HG03571 (cell line): ENCODE data around the gene PXMP4.
A peak's percentile ranks its signal among the peaks of the same experiment; 100 is the strongest.

Source experiments
- ATAC-seq: cut with Tn5 transposase; IDR thresholded peaks from one replicate; pipeline ENCODE4 v1.9.1; 2021; ENCODE audit not compliant: unreplicated experiment

PXMP4 gene

DNA sequence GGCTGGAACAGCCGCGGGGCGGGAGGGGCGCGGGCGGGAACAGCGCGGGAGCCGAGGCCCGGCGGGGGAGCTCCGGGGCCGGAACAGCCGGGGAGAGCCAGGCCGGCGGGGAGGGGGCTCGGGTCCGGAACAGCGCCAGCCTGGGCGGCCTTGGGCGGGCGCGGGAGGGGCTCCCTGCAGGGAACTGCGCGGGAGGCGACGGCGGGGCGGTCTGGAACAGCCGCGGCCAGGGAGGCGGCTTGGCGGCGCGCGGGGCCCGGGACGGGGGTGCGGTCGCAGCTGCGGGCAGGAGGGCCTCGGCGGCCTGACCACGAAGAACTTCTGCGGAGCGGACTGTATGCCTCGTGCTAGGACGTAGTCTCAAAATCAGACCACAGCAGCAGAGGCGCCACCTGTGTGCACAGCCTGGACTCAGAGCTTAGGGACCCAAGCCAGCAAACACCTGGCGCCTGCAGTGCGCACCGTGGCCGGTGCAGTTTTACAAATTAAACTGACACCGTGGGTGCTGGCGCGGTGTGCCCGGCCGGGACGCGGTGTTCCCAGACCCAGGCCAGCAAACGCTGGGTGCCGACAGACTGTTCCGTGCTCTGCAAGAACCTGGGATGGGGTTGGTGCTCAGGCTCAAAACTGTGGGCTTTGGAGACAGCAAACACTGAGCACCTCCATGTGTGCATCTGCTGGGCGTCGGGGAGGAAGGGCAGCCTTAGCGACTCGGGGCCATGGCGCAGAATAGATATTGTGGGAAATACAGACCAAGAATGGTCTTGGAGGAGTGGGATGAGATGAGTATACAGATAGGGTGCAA, 12.3 kb upstream of the PXMP4 start:
- peak; percentile 53 for ATAC-seq

DNA sequence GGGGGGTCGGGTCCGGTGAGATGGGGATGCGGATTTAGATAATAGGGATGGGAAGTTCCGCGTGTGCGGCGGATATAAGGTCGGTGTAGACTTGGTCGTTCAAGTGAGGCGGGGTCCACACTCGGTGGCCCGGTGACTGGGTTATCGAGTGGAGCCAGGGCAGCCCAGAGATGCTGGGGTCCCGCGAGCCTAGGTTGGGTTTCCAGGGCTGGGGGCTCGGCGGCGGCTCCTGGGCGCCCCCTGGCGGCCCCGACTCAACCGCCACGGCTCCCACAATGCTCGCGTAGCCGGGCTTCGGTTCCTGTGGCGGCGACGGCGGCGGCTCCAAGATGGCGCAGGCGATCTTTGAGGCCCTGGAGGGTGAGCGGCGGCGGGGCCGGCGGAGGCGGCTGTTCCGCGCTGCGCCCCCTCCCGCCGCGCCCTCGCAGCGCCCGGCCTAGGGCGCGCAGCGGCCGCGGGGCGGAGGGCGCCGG, 11.6 kb upstream of the PXMP4 start, which contains the start of gene ZNF341:
Gene ZNF341 (plus strand): TSS at position 304 of the 473 bp plus-strand sequence. CDS start 26 bp downstream, at position 330.
- peak; percentile 82 for ATAC-seq

DNA sequence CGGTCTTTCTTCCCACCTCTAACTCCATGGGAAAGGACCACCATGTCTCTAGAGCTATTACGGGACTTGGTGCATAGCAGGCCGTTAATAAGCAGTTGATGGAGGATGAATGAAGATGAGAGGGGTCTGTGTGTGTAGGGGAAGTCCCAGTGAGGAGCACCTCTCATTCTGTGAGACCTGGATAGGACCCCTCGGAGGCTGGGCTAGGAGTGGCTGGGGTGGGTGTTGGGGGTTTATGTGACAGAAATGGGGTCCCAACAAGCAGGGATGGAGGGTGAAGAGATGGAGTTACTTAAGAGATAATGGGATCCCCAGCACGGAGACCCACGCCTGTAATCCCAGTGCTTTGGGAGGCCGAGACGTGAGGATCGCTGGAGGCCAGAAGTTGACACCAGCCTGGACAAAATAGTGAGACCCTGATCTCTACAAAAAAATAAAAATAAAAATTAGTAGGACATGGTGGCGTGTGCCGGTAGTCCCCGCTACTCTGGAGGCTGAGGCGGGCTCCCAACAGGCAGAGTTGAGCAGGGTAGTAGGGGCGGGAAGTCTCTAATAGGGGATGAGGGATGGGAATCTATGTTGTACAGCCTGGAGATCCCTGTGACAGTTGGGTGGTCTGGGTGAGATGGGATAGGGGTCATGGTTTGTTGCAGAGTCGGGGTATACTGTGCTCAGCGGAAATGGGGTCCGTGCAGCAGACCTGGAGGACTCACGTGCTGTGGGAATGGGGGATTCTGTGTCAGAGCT, 11.0 kb upstream of the PXMP4 start:
- no peak for ATAC-seq

DNA sequence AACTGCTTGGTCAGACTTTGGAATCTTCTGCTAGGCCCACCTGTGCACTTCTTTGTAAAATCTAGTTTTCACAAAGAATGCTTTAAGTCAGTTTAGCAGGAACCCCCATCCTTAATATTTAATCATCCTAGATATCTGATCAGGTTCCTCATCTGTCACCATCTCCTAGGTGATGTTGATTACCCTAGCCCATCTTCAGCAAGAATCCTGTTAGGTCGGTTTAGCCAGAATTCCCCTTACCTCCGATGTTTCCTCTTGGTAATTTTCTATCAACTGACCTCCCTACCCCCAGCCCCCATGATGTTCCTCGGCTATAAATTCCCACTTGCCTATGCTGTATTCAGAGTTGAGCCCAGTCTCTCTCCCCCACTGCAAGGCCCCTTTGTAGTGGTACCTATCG, 9.0 kb upstream of the PXMP4 start:
- no peak for ATAC-seq

DNA sequence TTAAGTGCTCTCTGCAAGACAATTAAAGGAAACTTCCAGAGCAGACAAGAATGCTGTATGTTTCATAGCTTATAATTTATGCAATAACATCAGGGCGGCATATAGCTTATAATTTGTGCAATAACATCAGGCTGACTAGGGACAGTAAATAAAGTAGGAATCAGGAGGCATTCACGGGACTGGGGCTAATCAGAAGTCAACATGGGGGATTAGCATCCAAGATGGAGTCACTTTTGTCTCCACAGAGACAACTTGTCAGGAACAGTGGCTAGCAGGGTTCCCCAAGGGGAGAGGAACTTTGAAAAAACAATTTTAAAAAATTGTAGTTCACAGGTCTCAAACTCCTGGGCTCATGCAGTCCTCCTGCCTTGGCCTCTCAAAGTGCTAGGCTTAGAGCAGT, 8.4 kb upstream of the PXMP4 start:
- ATAC-seq: no peak

DNA sequence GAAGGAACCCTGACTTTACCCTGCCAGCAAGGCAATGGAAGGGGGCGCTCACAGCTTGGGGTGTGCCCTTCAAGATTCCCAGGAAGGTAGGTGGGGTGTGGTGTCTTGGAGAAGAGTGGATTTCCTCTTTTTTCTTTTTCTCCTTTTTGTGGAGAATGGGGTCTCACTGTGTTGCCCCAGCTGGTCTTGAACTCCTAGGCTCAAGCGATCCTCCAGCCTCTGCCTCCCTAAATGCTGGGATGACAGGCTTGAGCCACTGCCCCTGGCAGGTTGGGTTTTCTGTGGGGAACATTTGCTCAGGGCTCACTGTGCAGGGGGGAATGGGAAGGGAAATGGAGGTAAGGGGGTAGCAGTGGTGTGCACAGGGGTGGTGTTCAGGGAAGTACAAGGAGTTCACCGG, 7.7 kb upstream of the PXMP4 start:
- ATAC-seq: no peak

DNA sequence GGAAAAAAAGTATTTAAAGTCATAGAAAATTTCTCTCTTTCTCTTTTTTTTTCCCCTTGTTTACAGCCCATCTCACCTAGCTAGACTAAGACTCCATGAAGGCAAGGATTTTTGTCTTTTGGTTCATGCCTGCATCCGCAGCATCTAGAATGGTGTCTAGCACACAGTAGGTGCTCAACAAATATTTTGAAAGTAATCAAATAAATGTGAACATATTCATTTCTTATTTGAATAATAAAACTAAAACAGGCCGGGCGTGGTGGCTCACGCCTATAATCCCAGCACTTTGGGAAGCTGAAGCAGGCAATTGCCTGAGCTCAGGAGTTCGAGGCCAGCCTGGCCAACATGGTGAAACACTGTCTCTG, 7.0 kb upstream of the PXMP4 start:
- no peak for ATAC-seq

DNA sequence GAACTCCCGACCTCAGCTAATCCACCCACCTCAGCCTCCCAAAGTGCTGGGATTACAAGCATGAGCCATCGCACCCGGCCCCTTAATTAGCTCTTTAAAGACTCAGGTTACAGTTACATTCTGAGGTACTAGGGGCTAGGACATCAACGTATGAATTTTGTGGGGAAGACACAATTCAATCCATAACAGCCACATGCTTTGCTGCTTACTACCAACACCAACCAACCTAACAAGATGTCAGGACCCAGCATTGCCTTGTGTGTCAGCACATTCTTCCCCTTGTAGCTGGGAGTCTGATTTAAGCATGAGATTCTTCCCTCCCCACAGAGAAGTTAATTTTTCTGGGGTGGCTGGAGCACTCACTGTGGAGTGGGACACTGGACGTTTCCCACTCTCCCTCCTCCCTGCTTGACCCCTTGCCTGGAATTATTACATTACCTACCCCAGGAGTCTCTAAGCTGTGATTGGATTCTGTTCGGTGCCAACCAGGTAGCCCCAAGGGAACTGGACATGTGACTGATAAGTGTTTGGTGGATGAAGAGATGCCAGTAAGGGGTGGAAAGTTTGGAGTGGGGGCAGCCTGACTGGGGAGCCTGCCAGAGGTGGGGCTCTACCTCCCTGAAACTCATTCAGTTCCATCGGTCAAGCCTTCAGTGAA, 5.6 kb upstream of the PXMP4 start:
- ATAC-seq: no peak

DNA sequence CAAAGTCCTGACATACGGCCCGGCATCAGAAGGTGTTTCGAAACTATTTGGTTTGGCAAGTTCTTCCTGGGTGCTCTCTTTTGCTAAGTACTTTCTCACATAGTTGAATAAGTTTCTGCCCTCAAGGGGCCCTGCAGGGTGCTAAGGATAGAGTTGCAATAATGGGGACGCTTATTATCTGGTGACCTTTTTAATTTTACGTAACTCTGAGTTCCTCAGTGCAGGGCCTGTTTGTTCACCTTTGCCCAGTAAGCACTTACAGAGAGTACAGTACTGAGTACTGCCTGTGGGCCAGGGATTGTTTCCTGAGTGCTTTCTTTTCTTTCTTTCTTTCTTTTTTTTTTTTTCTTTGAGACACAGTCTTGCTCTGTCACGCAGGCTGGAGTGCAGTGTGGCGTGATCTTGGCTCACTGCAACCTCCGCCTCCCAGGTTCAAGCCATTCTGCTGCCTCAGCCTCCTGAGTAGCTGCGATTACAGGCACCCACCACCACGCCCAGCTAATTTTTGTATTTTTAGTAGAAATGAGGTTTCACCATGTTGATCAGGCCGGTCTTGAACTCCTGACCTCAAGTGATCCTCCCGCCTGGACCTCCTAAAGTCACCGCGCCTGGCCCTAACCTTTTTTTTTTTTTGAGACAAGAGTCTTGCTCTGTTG, 4.5 kb upstream of the PXMP4 start:
- no peak for ATAC-seq

DNA sequence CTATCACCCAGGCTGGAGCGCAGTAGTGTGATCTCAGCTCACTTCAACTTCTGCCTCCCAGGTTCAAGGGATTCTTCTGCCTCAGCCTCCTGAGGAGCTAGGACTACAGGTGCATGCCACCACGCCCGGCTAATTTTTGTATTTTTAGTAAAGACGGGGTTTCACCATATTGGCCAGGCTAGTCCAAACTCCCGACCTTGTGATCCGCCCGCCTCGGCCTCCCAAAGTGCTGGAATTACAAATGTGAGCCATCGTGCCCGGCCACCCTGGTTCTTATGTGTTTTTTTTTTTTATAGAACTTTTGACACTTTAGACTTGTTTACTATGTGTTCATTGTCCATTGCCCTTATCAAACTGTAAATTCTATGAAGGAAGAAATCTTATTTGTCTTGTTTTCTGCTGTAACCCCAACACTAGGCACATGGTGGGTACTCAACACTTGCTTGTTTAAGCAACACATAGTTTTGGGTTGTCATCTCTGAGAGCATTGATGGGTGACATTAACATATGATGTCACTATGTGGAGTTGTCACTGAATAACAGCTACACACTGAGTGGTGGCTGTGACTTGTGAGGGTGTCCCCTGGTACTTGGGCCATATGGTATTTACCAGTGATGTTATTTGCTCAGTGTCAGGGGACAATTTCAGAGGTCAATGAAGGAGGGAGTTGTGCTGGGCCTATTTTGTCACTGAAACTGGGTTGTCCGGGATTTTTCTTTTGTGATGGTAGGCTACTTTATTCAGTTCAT, 1.5 kb upstream of the PXMP4 start:
- no peak for ATAC-seq

DNA sequence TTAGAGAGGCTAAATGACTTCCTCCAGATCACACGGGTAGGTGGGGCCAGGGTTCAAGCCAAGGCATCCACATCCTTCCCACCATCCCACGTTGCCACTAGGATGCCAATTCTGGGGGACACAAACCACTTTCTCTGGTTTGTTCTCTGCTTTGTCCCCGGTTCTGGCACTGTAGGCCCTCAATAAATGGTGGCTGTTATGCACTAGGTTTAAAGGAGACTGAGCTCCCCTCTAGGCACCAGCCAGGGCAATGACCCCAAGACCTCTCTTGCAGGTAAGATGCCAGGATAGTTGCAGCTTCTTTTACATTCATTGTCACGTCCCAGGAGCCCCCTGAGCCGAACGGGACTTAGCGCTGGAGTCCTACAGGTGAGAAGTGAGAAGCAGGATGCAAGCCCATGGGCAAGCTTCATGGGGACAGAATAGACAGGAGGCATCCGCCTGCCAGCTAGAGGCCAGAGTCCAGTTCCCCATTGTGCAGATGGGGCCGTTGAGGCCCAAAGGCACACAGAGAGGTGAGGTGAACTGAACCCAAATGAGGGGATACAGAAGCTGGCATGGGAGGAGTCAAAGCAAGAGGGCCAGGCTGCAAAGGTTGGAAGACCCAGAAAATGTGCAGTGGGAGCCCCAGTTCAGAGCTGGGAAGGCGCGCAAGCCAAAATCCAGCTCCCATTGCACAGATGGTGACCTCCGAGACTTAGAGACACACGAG, 677 bp downstream of the PXMP4 start:
- no peak for ATAC-seq

DNA sequence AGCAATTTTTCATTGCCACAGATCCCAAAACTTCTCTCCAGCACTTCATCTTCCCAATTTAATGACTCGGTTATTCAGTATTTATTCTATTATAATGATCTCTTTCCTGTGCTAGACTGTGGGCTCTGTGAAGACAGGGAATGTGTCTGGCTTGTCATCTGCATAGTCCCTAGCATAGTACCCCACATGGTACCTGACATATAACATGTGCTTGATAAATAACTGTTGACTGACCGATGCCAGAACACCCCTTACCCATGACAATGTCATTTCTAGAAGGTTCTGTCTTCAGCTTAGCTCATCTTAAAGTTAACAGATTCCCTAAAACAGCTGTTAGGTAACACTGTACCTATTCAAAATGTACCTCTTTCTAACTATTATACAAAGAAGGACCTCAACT, 3.6 kb downstream of the PXMP4 start:
- no peak for ATAC-seq

DNA sequence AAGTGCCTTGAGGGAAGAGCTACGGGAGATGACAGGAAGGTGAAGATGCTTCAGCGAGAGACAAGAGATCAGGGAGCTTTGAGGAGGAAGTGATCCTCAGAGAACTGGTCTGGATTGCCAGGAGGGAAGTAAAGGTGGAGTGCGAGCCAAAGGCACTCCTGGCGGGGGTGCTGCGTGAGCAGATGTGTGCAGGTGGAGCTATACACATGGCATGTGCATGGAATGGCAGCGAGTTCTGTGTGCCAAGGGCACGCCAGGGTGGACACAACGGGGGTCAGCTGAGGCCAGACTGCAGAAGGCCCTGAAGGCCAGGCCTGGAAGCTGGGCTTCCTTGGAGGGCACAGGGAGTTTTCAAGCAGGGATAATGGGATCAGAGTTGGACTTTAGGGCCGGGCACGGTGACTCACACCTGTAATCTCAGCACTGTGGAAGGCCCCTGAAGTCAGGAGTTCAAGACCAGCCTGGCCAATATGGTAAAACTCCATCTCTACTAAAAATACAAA, 6.2 kb downstream of the PXMP4 start:
- no peak for ATAC-seq

DNA sequence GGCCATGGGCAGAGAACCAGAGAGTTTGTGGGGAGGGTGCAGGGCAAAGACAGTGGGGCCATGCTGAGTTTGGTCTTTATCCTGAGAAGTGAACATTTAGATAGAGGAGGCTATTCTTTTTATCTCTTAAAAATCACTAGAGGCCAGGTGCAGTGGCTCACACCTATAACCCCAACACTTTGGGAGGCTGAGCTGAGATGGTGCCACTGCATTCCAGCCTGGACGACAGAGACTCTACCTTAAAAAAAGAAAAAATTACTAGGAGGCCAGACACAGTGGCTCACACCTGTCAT, 8.7 kb downstream of the PXMP4 start:
- no peak for ATAC-seq

DNA sequence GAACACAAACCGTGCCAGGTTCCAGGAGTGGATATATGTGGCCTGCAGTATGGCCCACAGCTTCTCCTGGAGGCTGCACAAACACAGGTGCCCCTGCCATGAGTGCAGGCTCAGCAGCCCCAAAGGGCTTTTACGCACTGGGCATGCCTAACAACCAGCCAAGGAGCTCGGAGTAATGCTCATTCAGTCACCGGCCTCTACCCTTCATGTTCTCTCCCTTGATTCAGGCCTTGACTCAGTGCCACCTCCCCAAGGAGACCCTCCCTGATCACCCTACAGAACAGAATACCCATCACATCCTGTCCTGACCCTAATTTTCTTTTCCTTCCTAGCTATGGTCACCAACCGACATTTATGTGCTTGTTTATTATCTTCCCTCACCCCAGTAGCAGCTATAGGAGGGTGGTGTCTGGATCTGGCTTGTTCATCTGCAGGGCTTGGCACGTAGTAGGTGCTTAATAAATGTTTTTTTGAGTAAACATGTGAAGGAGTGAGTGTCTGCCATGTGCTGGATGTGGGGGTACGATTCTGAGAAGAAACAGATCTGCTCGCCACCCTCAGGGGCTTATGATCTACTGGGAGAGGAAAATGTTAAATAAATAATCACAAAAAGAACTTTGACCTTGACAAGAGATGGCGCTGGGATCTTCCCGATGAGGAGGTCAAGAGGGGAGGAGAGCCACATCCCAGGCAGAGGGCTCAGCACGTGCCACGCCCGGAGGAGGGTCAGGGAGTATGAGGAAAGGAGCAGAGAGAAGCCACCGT, 9.2 kb downstream of the PXMP4 start:
- no peak for ATAC-seq

DNA sequence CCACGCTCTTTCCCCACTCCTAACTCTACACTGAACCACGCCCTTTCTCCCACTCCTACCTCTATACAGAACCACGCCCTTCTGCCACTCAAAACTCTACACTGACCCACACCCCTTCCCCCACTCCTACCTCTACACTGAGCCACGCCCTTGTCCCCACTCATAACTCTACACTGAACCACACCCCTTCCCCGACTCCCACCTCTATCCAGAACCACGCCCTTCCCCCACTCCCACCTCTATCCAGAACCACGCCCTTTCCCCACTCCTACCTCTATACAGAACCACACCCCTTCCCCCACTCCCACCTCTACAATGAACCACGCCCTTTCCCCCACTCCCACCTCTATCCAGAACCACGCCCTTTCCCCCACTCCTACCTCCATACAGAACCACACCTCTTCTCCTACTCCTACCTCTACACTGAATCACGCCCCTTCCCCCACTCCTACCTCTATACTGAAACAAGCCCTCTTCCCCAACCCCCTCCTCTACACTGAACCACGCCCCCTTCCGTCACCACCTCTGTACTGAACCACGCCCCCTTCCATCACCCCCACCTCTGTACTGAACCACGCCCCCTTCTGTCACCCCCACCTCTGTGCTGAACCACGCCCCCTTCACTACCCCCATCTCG, 10.1 kb downstream of the PXMP4 start:
- ATAC-seq: no peak

DNA sequence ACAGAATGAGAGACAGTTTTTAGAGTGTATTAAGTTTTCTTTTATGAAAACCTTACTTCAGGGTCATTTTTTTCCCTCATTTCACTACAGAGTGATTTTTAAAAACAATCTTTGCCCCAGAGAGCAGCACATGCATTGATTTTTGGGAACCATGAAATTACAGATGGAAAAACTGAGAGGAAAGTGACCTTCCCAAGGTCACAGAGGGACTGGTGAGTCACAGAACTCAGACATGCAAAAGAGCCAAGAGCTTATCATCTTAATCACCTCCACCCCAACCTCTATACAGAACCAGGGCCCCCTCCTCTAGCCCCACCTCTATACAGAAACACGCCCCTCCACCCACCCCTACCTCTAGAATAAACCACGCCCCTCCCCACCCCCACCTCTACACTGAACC, 10.7 kb downstream of the PXMP4 start:
- no peak for ATAC-seq

DNA sequence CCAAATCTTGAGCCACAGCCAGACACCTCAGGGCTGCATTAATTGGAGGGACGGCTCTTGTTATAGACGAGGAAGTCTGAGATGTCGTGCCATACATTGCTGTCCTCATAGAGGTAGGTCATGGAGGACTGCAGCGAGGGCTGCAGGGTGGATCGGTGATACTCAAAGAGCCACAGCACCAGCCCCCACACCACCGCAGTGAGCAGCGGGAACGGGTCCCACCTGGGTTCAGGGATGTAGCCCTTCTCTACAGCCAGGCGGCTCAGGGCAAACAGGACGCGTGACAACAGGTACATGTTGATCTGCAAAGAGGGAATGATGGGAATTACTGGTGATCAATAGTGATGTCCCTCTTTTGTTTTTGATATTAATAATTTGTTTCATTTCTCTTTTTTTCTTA, 12.4 kb downstream of the PXMP4 start:
- ATAC-seq: no peak
